CD4-positive, alpha-beta T cell treated with Interleukin-1 beta for 1 hour (primary cell): ENCODE measurements around the gene MARK3.

ENCODE experiments used
- DNase-seq, 2 donors: peaks; one replicate each; pipeline ENCODE4 v3.0.0-alpha.2; 2020 to 2022

The MARK3 gene

DNA sequence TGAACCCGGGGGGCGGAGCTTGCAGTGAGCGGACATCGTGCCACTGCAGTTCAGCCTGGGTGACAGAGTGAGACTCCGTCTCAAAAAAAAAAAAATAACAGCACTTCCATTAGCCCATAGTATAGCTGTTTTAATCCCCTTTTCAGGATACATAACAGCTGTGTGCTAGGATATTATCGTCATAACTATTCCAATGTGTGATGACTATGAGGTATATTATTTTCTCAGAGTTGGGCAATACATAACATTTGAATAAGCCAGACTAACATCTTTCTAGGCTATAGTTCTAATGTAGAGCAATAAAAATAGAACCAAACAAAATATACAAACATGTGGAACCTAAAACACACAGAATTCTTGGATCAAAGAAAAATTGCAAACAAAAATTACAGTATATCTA, 57.1 kb downstream of the MARK3 start:
- no peak for DNase-seq

DNA sequence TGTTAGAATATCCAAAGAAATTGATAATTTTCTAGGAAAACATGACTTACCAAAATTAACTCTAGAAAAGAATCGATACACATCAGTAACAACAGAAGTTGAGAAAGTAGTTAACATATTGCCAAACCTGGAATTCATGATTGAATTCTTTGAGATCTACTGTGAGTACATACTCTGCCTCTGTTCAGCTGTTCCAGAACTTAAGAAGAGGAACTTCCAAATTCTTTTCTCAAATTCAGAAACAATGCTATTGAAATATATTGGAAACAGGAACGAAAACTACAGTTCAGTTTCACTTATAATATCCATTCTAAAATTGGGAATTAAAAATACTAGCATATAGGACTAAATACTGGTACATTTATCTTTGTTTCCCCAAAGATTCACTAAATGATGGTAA, 57.9 kb downstream of the MARK3 start:
- no peak for DNase-seq

DNA sequence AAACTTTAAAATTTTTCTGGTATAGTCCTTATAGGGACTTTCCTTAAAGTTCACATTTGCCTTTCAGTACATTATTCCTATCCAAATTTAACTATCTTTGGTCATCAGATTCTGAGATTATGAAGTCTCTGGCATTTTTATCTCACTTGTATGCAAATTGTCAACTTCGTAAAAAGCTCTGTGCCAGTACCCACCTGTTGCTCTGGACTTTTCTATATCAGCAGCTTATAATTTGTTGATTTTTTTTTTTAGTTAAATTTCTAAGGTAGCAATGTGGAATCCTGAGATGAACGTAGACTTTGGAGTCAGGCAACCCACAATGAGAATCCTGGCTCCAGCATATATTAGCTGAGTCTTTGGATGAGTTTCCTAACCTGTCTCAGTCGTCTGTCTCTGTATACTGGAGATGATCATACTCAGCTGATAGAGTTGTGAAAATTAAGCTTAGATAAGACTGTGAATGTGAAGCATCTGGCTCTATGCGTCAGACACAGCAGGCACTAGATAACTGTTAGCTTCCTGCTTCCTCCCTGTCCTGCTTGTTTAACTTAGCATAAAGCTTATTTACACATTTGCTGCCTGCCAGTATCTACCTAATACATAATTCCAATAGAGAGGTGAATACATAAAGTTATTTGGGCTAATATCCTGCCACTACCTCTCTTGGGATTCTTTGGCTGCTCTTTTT, 59.8 kb downstream of the MARK3 start:
- no peak for DNase-seq

DNA sequence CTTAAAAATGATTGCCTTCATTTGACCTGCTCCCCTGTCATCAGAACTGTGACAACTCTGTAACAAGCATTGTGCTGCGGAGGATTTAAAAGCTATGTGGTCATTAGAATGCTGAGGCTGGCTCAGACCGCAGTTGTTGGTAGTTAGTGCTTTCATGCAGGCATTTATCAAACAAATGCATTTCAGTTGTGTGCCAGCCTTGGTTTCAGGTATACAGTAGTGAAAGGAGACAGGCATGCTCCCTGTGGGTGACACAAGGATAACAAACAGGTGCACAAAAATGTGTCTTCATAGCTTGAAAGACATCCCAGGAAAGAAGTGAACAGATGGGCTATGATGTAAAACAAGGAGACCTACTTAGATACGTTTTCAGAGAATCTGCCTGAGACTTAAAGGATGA, 60.6 kb downstream of the MARK3 start:
- DNase-seq: no peak

DNA sequence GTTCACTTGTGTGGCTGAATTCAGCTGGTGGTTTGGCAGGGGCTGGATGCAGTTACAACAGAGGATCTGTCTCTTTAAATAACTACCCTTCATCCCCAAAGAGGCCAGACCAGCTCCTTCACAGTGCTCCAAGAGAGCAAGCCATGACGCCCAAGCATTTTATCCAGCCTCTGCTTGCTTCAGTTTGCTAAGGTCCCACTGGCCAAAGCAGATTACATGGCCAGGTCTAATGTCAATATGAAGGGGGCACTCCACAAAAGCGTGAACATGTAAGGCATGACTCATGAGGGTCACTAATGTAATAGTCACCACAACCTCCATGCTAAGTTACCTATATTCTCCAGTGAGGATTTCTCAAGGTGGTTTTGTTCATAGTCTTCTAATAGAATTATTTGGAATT, 62.9 kb downstream of the MARK3 start:
- DNase-seq: no peak

DNA sequence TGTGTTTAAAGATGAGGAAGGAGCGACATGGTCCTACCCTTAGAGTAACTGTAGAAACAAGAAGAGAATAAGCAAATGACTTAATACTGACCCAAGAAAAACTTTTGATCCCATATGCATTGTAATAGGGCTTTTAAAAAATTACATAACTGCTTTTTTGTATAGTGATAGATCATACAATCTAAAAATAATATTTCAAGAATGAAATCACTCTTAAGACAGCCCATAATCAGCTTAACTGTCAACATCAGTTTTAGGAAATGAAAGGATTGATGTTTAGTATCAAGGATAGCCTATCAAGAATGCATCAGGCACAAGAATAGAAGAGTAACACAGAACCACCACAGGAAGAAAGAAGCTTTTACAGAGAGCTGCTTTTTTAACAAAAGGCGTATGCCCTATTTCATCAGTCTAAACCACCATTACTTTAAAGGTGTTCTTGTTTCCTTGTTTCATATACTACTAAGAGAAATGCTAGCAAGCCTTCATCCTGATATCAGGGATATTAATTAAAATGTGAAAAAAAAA, 64.5 kb downstream of the MARK3 start:
- no peak for DNase-seq

DNA sequence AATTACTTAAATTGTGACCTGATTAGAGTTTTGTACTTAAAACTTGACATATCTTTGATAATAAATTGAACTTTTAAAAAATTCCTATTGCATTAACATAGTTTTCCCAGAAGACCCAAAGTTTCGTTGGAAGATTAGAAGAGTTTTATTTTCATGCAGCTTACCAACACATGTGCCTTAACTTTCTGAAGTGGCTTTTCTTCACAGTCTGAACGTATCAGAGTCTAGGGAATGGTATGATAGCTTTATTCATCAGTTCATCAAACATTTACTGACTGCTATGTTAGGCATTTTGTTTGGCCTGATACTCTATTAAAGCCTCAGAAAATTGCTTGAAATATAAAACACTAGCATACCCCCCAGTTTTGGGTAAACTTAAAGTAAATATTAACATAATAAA, 65.2 kb downstream of the MARK3 start:
- no peak for DNase-seq

DNA sequence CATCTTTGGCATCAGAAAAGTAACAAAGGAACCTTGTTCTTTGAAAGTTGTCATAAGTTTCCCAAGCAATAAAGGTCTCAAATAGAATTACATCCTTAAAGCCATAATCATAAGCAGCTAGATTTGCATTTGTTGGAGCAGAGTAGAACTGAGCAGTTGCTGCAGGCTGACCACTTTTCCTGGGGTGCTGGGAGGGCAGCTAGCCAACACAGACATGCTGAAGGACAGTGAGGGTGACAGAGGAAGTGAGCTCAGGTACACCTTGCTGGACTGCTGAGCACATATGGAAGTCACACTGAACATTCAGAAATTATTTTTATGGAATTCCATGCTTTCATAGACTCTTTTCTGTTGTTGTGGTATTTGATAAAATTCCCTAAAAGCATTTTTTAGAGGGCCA, 66.2 kb downstream of the MARK3 start:
- no peak for DNase-seq

DNA sequence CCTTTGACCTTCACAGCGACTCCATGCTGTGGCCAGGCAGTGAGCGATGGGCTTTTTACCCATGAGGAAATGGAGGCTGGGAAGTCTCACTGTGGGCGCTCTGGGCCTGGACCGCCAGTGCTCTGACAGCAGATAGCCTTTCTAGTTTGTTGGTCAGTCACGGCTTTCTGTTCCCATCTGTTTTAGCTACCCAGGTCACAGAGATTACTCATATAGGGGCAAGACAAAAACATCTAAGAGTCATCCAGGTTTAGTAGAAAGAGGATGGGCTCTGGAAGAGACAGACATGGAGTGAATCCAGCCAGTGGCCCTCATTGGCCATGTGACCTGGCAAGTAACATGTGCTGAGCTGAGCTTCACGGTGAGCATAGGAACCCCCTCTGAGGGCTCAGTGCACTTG, 68.6 kb downstream of the MARK3 start:
- DNase-seq: no peak

DNA sequence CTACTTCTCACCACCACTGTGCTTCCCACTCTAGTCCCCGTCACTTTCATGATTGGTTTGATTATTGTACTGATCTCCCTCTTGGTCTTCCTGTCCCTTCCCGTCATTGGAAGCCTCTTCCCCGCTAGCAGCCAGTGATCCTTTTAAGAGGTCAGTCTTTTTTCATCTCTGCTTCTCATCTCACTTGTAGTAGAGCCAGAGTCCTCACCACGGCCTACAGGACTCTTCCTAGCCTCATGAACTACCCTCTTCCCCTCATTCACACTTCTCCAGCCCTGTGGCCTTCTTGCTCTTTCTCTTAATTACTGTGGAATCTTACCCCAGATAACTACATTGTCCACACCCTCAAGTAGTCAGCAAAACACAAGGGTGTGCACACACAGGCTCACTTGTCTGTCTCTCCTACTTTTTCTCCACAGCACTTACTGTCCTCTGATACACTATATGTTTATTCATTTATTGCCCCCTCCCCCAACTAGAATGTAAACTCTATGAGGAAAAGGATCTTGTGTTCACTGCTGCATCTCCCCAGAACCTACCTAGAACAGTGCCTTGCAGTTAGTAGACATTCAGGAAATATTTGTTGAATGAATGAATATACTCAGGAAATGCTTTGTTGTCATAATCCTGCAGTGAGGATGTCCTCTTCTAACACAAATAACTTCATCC, 71.1 kb downstream of the MARK3 start:
- no peak for DNase-seq

DNA sequence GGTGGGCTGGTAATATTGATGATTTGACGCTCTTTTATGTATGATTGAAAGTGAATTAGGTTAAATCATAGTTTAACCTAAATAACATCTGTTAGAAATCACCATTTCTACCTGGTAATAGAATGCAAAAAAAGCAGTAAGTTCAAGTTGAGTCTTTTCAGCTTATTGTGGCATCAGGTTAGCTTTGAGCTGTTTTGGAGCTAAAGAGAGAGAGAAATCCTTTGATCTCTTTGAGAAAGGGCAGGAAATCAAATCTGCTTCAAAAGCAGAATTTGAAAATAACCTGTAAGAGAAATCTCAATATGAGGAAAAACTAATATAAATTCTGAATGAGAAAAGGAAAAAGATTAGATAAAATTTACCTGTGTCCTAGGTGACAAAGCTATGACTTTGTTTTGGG, 75.2 kb downstream of the MARK3 start:
- DNase-seq: no peak

DNA sequence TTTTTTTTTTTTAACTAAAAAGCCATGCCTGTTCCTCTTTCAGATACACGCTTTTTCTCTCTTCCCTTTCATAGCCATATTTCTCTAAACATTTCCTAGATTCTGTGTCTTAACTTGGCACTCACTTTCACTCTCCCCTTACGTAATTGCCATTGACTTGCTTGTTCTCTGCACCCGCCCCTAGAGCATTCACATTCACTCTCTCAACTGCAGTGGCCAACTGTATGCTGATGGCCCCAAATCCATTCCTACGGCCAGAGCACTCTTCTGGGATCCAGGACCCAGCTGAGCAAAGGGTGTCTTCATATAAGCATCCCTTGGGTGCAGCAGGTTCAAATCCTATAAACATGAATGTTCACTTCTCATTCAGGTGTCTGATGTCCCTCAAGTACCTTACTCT, 77.9 kb downstream of the MARK3 start:
- no peak for DNase-seq

DNA sequence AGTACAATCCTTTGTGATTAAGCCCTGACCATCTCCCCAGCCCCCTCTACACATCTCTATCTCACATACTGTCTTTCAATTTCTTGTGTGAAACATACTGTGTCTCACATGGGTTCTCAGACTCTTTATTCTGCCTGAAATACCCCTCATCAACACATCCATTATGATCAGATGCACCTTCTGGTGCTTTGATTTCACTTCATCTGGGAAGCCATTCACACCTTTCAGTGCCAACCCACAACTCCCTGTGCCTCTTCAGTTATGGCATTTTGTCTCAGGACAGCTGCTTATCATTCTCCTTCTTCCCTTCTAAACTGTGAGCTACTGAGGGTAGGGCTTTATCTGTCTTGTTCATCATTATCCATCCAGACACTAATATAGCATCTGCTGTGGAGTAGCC, 78.6 kb downstream of the MARK3 start:
- DNase-seq: no peak

DNA sequence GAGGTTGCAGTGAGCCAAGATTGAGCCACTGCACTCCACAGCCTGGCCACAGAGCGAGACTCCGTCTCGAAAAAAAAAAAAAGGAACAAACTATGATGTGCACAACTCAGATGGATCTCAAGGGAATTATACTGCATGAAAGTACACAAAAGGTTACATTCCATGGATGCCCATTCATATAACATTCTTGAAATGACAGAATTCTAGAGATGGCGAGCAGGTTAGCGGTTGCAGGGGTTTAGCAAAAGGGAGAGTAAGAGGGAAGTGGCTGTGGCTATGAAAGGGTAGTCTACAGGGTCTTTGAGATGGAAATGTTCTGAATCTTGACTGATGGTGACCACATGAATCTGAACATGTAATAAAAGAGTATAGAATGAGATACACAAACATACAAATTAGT, 87.7 kb downstream of the MARK3 start:
- DNase-seq: no peak

DNA sequence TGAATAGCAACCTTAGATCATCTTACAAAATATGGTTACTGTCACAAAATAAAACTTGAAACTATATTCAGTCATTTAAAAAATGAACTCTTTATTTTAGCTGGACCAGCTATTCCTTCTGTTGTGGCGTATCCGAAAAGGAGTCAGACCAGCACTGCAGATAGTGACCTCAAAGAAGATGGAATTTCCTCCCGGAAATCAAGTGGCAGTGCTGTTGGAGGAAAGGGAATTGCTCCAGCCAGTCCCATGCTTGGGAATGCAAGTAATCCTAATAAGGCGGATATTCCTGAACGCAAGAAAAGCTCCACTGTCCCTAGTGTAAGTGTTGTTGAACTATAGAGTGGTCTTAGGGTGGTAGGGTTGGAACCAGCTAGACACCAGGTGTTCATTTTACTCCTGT, 89.7 kb downstream of the MARK3 start:
- no peak for DNase-seq

DNA sequence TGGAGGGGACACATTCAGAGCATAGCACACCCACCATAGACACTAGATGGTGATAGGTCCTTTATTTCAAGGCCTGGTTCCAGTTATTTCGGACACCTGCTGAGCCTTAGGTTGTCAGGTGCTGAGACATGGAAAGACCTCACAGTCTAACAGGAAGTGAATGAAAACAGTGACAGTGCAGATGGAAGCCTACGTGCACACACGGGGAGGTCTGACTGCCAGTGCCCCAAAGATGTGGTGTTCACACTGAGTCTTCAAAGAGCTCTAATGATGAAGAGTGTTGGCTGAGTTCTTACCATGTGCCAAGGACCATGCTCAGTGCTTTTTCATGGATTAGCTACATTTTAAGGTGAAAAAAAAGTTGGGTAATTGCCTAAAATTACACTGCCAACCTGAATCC, 90.8 kb downstream of the MARK3 start:
- DNase-seq: no peak

DNA sequence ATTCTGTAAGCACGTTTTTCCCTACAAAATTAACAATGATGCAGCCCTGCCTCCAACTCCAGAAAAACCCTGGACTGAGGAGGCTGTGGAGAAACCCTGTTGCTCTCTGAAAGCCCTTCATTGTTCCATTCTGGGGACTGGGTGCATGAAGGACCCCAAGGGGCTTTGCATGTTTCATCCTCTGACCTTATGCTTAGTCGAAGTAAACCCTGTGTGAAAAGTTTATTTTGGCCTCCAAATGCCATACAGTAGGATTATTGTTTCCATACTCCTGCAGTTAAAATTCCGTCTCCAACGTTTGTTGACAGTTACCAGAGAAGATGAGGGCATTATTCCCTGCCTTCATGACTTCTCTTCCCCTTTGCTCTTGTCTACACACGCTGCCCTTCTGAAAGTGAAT, 91.4 kb downstream of the MARK3 start:
- DNase-seq: no peak

DNA sequence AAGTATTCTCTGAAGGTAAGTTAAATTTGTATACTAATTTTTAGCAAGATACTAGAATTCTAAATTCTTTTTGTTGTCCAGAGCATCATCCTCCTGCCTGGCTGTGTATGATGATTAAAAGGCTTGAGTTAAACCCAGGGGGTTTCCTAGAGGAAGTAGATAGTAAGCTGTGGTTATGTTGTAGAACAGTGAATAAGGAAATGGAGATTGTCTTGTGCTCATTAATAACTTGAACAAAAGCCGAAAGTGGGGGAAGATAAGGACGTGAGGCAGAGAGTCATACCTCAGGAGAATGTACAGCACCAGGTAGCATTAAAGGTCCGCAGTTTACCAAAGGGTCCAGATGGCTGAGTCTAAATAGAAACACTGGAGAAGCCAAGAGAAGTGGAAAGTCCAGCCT, 95.4 kb downstream of the MARK3 start:
- DNase-seq: peak in 1 of 2 donors; percentile 20

DNA sequence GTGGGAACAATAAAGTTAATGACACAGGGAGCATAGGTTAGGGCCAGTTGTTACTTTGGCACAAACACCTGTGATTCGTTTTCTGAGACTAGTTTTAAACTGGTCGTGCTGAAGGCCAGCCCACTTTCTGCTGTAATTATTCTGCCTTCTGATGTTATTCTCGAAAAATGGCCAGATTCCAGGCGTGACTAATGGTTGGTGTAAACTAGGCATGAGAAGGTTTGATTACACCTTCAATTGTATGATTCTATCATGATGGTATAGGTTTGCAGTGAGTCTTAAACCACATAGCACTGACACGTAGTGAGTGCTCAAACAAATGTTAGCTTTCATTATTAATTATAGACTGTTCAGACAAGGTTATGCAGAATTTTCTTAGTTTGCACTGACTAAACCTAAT, 98.4 kb downstream of the MARK3 start:
- no peak for DNase-seq

DNA sequence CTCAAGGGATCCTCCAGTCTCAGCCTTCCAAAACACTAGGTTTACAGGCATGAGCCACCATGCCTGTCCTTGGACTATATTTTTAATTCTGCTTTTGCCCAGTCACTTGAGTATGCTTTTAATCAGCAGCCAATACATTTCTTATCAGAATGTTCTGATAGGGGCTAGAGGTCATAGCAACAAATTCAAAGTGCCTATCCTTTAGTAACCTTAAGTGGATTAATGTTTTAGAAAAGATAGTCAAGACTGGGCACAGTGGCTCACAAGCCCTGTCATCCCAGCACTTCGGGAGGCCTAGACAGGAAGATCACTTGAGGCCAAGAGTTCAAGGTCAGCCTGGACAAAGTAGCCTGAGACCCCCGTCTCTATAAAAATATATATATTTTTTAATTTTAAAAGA, 100.3 kb downstream of the MARK3 start:
- DNase-seq: no peak

DNA sequence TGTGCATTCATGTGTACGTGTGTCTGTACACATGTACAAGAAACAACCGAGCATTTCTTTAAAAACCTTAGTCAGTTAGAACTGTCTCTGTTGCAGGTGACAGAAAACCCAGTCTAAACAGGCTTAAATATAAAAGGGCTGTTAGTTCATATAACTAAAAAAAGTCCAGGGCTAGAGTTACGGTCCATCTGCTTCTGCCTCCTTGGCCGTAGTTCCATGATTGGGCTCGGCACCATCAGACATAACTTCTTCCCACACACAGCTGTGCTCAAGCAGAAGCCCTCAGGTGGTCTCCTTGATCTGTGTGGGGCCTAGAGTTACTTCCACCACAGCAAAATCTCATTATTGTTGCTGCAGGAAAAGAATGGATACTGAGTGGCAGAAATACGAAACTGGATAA, 102.9 kb downstream of the MARK3 start:
- DNase-seq: no peak

DNA sequence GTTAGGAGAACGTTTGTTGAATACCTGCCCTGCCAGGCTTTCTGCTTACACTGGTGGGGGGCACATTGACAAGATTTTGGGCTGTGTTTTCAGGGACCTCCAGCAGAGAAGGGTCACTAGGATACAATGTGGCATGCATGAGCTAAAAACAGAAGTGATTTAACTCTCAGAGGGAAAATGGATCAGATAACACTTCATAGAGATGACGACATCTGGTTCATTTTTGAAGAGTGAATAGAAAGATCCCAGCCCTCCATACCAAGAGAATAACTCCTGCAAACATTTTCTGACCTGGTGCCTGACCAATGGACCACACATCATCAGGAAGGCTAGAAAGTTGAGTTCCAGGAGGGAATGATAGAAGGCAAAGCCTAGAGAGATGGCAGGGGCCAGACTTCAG, 103.7 kb downstream of the MARK3 start:
- no peak for DNase-seq

DNA sequence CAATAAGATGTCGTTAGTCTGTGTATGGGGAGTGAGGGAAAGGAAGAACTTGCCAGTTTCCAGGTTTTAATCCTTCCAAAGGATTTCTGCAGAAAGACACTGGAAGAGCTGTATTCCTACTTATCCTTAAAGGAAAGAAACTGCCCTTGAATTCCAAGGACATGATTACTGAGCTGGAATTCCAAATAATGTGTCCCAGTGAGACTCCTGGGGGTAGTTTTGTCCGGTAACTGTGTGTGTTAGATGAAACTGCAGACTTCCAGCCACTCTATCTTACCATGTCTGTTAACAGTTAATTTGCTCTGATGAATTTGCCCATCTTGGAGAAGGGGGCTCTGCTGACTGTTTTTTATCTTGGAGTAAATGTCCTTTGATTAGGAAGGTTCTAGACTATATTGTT, 104.4 kb downstream of the MARK3 start:
- DNase-seq: no peak

DNA sequence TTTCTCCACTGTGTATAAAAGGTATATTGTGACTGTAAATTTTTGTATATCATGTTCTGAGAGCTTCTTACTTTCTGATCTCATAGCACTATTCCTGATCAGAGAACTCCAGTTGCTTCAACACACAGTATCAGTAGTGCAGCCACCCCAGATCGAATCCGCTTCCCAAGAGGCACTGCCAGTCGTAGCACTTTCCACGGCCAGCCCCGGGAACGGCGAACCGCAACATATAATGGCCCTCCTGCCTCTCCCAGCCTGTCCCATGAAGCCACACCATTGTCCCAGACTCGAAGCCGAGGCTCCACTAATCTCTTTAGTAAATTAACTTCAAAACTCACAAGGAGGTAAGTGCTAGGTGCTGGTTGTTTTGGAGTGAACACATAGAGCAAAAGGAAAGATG, 106.5 kb downstream of the MARK3 start:
- DNase-seq: no peak
